Breast epithelium (tissue), 3 donors: Measurements from ENCODE around the gene RNASE9.

ENCODE experiments used
- CTCF ChIP-seq, 3 donors: fragments of 450-650 bp; IDR thresholded peaks; one replicate each; pipeline ENCODE4 v1.5.1; 2016 to 2017; ENCODE audit warnings: antibody characterized with exemption in 3 of 3, mild to moderate bottlenecking in 3 of 3, moderate library complexity in 3 of 3
- POLR2AphosphoS5 ChIP-seq, 3 donors: sonication (generic); formaldehyde crosslinking; IDR thresholded peaks; one replicate each; pipeline ENCODE4 v1.6.1; 2017; ENCODE audit warnings: antibody characterized with exemption in 3 of 3

GRCh38 chr14:20610002-20610765 is 49.3 kb upstream of the RNASE9 start:
- TF ChIP-seq POLR2AphosphoS5 (IDR thresholded peaks at IDR 0.05) (peak in 2 of 3 donors; percentile 44 to 57), CTCF (IDR thresholded peaks at IDR 0.05) (no peak)
